ENCODE measurements around the gene ADAMTSL1. TPM values are rescaled to one million over a fixed set of nuclear protein-coding genes. Genes with fewer than 3 reads are reported as not detected.

The ADAMTSL1 gene
- total and polyA plus RNA-seq, 2 donors (not counting 3 experiments of a cell fraction or from before 2014, with no cell fraction given) = 15.0 to 18.4 TPM

- FAIRE-seq = no peak
- CTCF ChIA-PET = interaction anchor here (1.0 to 1.5 kb wide), 2 partner anchors 10 to 57 kb away, joined by 4 read pairs; no protein-coding TSS in a partner anchor
- no peak overlapping the region for H3K27ac ChIP-seq (ENCODE audit: insufficient read depth, low read depth, low read length)
- peaks cover 23% of the 10 kb centered on the region for H3K79me2 ChIP-seq (ENCODE audit: control insufficient read depth, insufficient read depth, low read length)
- no peaks in the 10 kb centered on the region for H3K36me3 ChIP-seq (ENCODE audit: control insufficient read depth in 2 of 2, extremely low read depth in 1 of 2, insufficient read depth in 2 of 2, low read length in 2 of 2)
- H3K9ac ChIP-seq (replicated peaks; ENCODE audit: extremely low read depth, insufficient read depth, low read length) = no peak overlapping the region
- POLR2A ChIA-PET = no interaction called here
- H3K27me3 ChIP-seq (ENCODE audit: control insufficient read depth in 2 of 2, insufficient read depth in 2 of 2, low read length in 2 of 2) = no peaks in the 10 kb centered on the region
- no peaks in the 10 kb centered on the region for H4K20me1 ChIP-seq (replicated peaks; ENCODE audit: control insufficient read depth, extremely low read depth, insufficient read depth, low read length)
- H3K9me1 ChIP-seq (replicated peaks; ENCODE audit: control insufficient read depth, extremely low read depth, insufficient read depth, low read length) = no peaks in the 10 kb centered on the region
- no peak for DNase-seq (ENCODE audit: low read depth, low spot score)
- H3K9me3 ChIP-seq (replicated peaks; ENCODE audit: control insufficient read depth, insufficient read depth, low read length) = no peaks in the 10 kb centered on the region
- H3K4me1 ChIP-seq (ENCODE audit: control insufficient read depth, extremely low read depth, insufficient read depth, low read length) = peaks cover 35% of the 10 kb centered on the region
- dilution Hi-C loops (cut with MboI; ENCODE audit: extremely low pct_ligation_motif_present, low sequenced_read_pairs) (no loop called here), intact Hi-C loops (cut with micrococcal nuclease) (loop anchor here (10.0 kb wide), 1 partner anchor 550 kb away; the partner anchor contains the start of gene RRAGA)
- no peak overlapping the region for H3K4me3 ChIP-seq (replicated peaks in 1 of 3; ENCODE audit: insufficient read depth in 1 of 3, low read depth in 1 of 3, low read length in 3 of 3)
- TF ChIP-seq POLR2AphosphoS5 (IDR thresholded peaks at IDR 0.05; ENCODE audit: insufficient read depth, low read depth, low read length) = no peak
- no peak for TF ChIP-seq GATA2 (IDR thresholded peaks at IDR 0.05; ENCODE audit: insufficient read depth, insufficient read length, low read depth, low read length)
- no peak for TF ChIP-seq EZH2 (IDR thresholded peaks at IDR 0.05; ENCODE audit: borderline replicate concordance, low read depth, low read length, severe bottlenecking)
- no peak for TF ChIP-seq JUN (IDR thresholded peaks at IDR 0.05; ENCODE audit: borderline replicate concordance, insufficient read depth, insufficient read length, low read depth)
- no peak for TF ChIP-seq CTCF (IDR thresholded peaks at IDR 0.05; ENCODE audit: extremely low read depth in 1 of 2, insufficient read depth in 1 of 2, low read depth in 1 of 2, low read length in 2 of 2)
- TF ChIP-seq MAX (IDR thresholded peaks at IDR 0.05; ENCODE audit: insufficient read depth, insufficient read length) = no peak
- TF ChIP-seq MYC (IDR thresholded peaks at IDR 0.05; ENCODE audit: low read depth, low read length) = no peak
- no peak for TF ChIP-seq FOS (IDR thresholded peaks at IDR 0.05; ENCODE audit: borderline replicate concordance, insufficient read depth, low read length)
- H3K4me2 ChIP-seq (ENCODE audit: insufficient read depth, low read length) = no peak overlapping the region
- H2AFZ ChIP-seq (ENCODE audit: low read depth, low read length) = no peak overlapping the region
- no TSS peak for BruUV-seq (replicated peaks)
These were observed 21.1 kb downstream of the ADAMTSL1 start for GRCh38 chr9:18495065-18495464.
